GM18505 (cell line): ENCODE results near the gene RRAGD.

Experiments used
- ATAC-seq: cut with Tn5 transposase; IDR thresholded peaks from one replicate; pipeline ENCODE4 v1.9.1; 2021; ENCODE audit not compliant: unreplicated experiment
- POLR2A ChIP-seq: IDR thresholded peaks from 4 replicates; pipeline ENCODE4 v1.6.1; 2011; ENCODE audit warnings: borderline replicate concordance; ENCODE audit not compliant: insufficient read depth, insufficient read length; ENCODE audit errors: extremely low read depth

RRAGD gene

GRCh38 chr6:89379281-89379680, 32.8 kb downstream of the RRAGD start:
- no peak for ATAC-seq
- TF ChIP-seq POLR2A = no peak

- ATAC-seq = no peak
- no peak for TF ChIP-seq POLR2A
Observed at GRCh38 chr6:89378628-89379027, 33.4 kb downstream of the RRAGD start.

- ATAC-seq = peak; percentile 79
- no peak for TF ChIP-seq POLR2A
Observed at GRCh38 chr6:89375427-89376267, 36.4 kb downstream of the RRAGD start.

GRCh38 chr6:89372506-89372901, 39.6 kb downstream of the RRAGD start:
- TF ChIP-seq POLR2A = peak; percentile 25
- no peak for ATAC-seq

GRCh38 chr6:89371849-89372505, 40.1 kb downstream of the RRAGD start:
- peak; percentile 75 for ATAC-seq
- TF ChIP-seq POLR2A = no peak

- ATAC-seq = no peak
- no peak for TF ChIP-seq POLR2A
Observed at GRCh38 chr6:89368999-89369398, 43.1 kb downstream of the RRAGD start.

- no peak for ATAC-seq
Observed at GRCh38 chr6:89368107-89368506, 44.0 kb downstream of the RRAGD start.

GRCh38 chr6:89364586-89364985, 47.5 kb downstream of the RRAGD start:
- no peak for ATAC-seq

More at GRCh38 chr6:89368107-89368506, 44.0 kb downstream of the RRAGD start:
- TF ChIP-seq POLR2A = no peak

GRCh38 chr6:89361171-89361570, 50.9 kb downstream of the RRAGD start:
- ATAC-seq = no peak

More at GRCh38 chr6:89364586-89364985, 47.5 kb downstream of the RRAGD start:
- no peak for TF ChIP-seq POLR2A

GRCh38 chr6:89360415-89360999, 51.6 kb downstream of the RRAGD start:
- no peak for TF ChIP-seq POLR2A
- peak; percentile 51 for ATAC-seq

More at GRCh38 chr6:89361171-89361570, 50.9 kb downstream of the RRAGD start:
- no peak for TF ChIP-seq POLR2A

GRCh38 chr6:89359561-89359960, 52.5 kb downstream of the RRAGD start:
- ATAC-seq = no peak
- no peak for TF ChIP-seq POLR2A

- peak; percentile 61 for TF ChIP-seq POLR2A
- no peak for ATAC-seq
Observed at GRCh38 chr6:89357390-89357789, 54.7 kb downstream of the RRAGD start.

- no peak for TF ChIP-seq POLR2A
- no peak for ATAC-seq
Observed at GRCh38 chr6:89356642-89357170, 55.4 kb downstream of the RRAGD start.
